ENCODE results near the gene FHAD1. TPM values are rescaled to one million over a fixed set of nuclear protein-coding genes. Genes with fewer than 3 reads are reported as not detected.
"Not testable (repeated sequence)": the region's sequence is repeated elsewhere in the genome, so short reads cannot be mapped to it uniquely, and the experiment has no call there.

Gene FHAD1
- total and polyA plus RNA-seq, 2 experiments from 2014 or later: 0.24 to 0.74 TPM

GRCh38 chr1:15383810-15384209, 136.8 kb downstream of the FHAD1 start:
- Histone ChIP-seq H3K36me3 (no peaks in the 10 kb centered on the region), H3K27me3 (peaks cover 42% of the 10 kb centered on the region), H3K27ac (no peak overlapping the region), H3K9me3 (ENCODE audit: low read depth) (no peaks in the 10 kb centered on the region), H3K4me1 (ENCODE audit: low read depth) (no peaks in the 10 kb centered on the region), H3K4me3 (no peak overlapping the region)
- no peak for DNase-seq (ENCODE audit: low read depth in 1 of 2, low spot score in 1 of 2)
- no peak for TF ChIP-seq CTCF (IDR thresholded peaks at IDR 0.05; ENCODE audit: low read depth, low read length)

GRCh38 chr1:15384301-15384901, 137.4 kb downstream of the FHAD1 start:
- Histone ChIP-seq H3K4me3 (no peak overlapping the region), H3K9me3 (ENCODE audit: low read depth) (no peaks in the 10 kb centered on the region), H3K27ac (no peak overlapping the region), H3K27me3 (peaks cover 45% of the 10 kb centered on the region), H3K4me1 (ENCODE audit: low read depth) (no peaks in the 10 kb centered on the region), H3K36me3 (no peaks in the 10 kb centered on the region)
- peak in 1 of 2 donors; percentile 21 for DNase-seq (ENCODE audit: low read depth in 1 of 2, low spot score in 1 of 2)
- no peak for TF ChIP-seq CTCF (IDR thresholded peaks at IDR 0.05; ENCODE audit: low read depth, low read length)

GRCh38 chr1:15385420-15385819, 138.4 kb downstream of the FHAD1 start:
- Histone ChIP-seq H3K27me3 (peaks cover 45% of the 10 kb centered on the region), H3K9me3 (ENCODE audit: low read depth) (no peaks in the 10 kb centered on the region), H3K27ac (no peak overlapping the region), H3K4me1 (ENCODE audit: low read depth) (no peaks in the 10 kb centered on the region), H3K4me3 (no peak overlapping the region), H3K36me3 (no peaks in the 10 kb centered on the region)
- no peak for DNase-seq (ENCODE audit: low read depth in 1 of 2, low spot score in 1 of 2)
- no peak for TF ChIP-seq CTCF (IDR thresholded peaks at IDR 0.05; ENCODE audit: low read depth, low read length)

GRCh38 chr1:15386164-15386749, 139.2 kb downstream of the FHAD1 start:
- Histone ChIP-seq H3K36me3 (no peaks in the 10 kb centered on the region), H3K4me3 (no peak overlapping the region), H3K9me3 (ENCODE audit: low read depth) (no peaks in the 10 kb centered on the region), H3K4me1 (ENCODE audit: low read depth) (no peaks in the 10 kb centered on the region), H3K27me3 (peaks cover 45% of the 10 kb centered on the region), H3K27ac (no peak overlapping the region)
- DNase-seq (ENCODE audit: low read depth in 1 of 2, low spot score in 1 of 2): no peak
- no peak for TF ChIP-seq CTCF (IDR thresholded peaks at IDR 0.05; ENCODE audit: low read depth, low read length)

- no peak overlapping the region for H3K27ac ChIP-seq
- no peak for TF ChIP-seq CTCF (IDR thresholded peaks at IDR 0.05; ENCODE audit: low read depth, low read length)
- H3K4me1 ChIP-seq (ENCODE audit: low read depth): no peaks in the 10 kb centered on the region
- H3K36me3 ChIP-seq: no peaks in the 10 kb centered on the region
- peaks cover 45% of the 10 kb centered on the region for H3K27me3 ChIP-seq
- H3K9me3 ChIP-seq (ENCODE audit: low read depth): no peaks in the 10 kb centered on the region
- DNase-seq (ENCODE audit: low read depth in 1 of 2, low spot score in 1 of 2): no peak
- no peak overlapping the region for H3K4me3 ChIP-seq
These were observed 141.3 kb downstream of the FHAD1 start for GRCh38 chr1:15388201-15388880.

GRCh38 chr1:15389828-15390227, 142.8 kb downstream of the FHAD1 start:
- H3K4me3 ChIP-seq; H3K9me3 ChIP-seq (ENCODE audit: low read depth); H3K36me3 ChIP-seq; H3K27ac ChIP-seq; H3K4me1 ChIP-seq (ENCODE audit: low read depth); DNase-seq (ENCODE audit: low read depth in 1 of 2, low spot score in 1 of 2): not testable (repeated sequence)
- peaks cover 32% of the 10 kb centered on the region for H3K27me3 ChIP-seq

Measured in cardiac muscle cell (in vitro differentiated cells and primary cell).